OCI-LY3 (cell line): ENCODE measurements around the gene PKP1.

Experiments used
- CTCF ChIP-seq: fragments of 200-600, 300-600 bp; sonication (generic); IDR thresholded peaks from 2 replicates; pipeline ENCODE4 v1.5.1; 2014; ENCODE audit warnings: antibody characterized with exemption, low read length, low read depth
- EZH2phosphoT487 ChIP-seq: fragments of 200-600 bp; shearing (Covaris generic); IDR thresholded peaks from 2 replicates; pipeline ENCODE4 v1.6.1; 2018; ENCODE audit warnings: antibody characterized with exemption, mixed run types, low read depth

- TF ChIP-seq CTCF (no peak), EZH2phosphoT487 (no peak)
These were observed 75.3 kb downstream of the PKP1 start for GRCh38 chr1:201358596-201358995.
